Glomerular visceral epithelial cell (primary cell): ENCODE results near the gene PPP3CB.

Experiments used
- DNase-seq: peaks from one replicate; pipeline ENCODE4 v3.0.0-alpha.2; 2016; ENCODE audit errors: extremely low spot score

The PPP3CB gene

GRCh38 chr10:73480158-73480557 is 15.7 kb downstream of the PPP3CB start:
- DNase-seq: peak; percentile 58

DNA sequence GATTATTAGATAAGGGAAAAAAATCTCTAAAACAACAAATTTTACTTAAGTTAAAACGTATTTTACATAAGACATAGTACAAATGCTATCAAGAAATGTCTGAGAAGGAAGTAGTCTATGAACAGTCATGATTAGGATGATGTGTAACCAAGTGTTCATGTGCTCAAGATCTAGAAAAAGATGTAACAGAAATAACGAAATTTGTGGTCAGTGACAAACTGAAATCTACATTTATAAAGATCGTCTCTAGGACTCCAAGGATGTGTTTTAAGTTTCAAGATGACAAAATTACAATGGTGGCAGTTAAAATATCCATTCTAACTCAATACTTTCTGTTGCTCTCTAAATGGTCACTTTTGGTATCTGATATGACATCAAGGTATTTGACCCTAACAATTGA is 17.2 kb downstream of the PPP3CB start:
- DNase-seq: no peak

GRCh38 chr10:73471226-73471625 is 24.6 kb downstream of the PPP3CB start:
- DNase-seq: no peak

- no peak for DNase-seq
Measured at GRCh38 chr10:73469579-73469978, 26.2 kb downstream of the PPP3CB start.

DNA sequence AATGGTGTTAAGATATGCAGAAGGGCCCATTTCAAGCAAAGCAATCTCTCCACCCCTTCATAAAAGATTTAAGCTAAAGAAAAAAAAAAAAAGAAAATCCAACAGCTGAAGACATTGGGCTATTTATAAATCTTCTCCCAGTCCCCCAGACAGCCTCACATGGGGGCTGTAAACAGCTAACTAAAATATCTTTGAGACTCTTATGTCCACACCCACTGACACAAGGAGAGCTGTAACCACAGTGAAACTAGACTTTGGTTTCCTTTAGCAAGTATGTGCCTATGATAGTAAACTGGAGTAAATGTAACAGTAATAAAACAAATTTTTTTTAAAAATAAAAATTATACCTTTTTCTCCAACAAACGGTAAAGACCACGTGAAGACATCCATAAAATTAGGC is 28.6 kb downstream of the PPP3CB start:
- no peak for DNase-seq

DNA sequence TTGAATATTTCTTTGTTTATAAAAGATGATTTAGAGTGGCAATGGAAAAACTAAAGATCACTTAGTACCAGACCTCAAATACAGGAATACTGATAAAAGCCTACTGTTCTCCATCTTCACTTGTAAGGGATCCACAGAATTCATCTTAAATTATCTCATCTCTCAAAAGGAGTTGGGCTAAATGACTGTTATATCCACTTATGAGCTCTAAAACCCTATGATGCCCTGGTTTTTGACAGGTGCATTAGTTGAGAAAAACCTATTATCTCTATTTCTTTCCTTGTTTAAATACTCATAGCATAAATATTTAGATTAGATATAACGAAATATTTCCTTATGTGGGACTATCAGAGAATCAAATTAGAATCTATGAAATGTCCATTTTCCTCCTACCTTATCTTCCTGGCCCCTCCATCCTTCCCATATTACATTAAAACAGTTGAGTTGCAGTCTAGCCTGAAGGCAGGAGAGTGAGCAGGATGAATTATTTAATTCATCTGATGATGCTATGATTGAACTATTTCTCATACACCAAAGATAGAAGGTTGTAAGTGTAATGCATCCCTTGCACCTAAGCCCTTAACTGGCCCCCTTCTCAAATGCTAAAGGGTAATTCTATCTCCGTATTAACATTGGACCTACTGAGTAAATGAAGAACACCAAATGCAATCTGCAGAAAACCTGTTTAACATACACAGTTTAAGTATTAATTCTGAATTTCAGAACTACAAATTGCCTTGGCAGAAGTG is 29.7 kb downstream of the PPP3CB start:
- DNase-seq: no peak

DNA sequence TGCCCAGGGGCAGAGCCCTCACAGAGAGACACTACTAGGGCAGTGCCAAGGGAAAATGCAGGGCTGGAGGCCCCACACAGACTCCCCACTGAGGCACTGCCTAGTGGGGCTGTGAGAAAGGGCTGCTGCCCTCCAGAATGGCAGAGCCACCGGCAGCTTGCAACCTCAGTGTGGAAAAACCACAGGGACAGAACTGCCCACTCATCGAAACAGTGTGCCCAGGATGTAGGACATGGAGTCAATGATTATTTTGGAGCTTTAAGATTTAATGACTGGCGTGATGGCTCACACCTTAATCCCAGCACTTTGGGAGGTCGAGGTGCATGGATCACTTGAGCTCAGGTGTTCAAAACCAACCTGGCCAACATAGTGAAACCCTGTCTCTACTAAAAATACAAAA is 34.9 kb downstream of the PPP3CB start:
- no peak for DNase-seq

DNA sequence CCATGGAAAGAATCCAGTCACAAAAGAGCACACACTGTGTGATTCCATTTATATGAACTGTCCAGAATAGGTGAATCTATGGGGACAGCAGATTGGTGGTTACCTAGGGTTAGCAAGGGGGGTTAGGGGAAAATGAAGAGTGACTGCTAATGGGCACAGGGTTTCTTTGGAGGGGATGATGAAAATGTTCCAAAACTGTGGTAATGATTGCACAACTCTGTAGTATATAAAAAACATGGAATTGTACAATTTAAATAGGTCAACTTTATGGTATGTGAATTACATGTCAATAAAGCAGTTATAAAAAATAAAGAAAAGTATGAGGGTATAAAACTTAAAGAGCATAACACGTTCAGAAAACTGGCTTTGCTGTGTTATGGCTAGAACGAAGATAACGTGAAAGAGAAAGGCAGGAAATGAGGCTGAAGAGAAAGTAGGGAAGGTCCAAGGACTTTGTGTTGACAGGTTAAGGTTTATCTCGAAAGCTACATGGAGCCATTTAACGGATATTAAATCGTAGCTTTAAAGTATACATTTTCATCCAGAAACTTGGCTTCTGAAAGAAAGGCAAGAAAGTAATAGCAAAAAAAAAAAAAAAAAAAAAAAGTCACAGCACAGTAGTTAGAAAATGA is 36.0 kb downstream of the PPP3CB start:
- DNase-seq: no peak

GRCh38 chr10:73456187-73456890 is 39.5 kb downstream of the PPP3CB start:
- no peak for DNase-seq

DNA sequence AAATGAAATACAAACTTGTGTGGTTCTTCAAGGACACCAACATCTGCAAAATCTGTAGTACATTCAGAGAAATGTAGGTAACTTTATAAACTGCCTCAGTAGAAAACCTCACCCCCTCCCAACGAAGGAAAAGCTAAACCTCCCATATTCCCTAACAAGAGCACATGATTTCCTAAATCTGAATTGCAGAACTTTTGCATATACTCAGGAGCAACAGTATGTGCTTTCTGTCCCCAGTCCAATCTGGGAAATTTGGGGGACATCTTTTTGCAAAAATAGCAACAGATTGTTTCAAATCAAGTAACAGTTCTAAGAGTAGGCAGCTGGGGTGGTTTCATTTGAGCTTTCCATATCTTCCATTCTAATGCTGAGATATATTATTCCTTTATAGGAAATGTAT is 46.7 kb downstream of the PPP3CB start:
- DNase-seq: no peak

- DNase-seq: no peak
Measured at GRCh38 chr10:73448384-73448783, 47.4 kb downstream of the PPP3CB start.

DNA sequence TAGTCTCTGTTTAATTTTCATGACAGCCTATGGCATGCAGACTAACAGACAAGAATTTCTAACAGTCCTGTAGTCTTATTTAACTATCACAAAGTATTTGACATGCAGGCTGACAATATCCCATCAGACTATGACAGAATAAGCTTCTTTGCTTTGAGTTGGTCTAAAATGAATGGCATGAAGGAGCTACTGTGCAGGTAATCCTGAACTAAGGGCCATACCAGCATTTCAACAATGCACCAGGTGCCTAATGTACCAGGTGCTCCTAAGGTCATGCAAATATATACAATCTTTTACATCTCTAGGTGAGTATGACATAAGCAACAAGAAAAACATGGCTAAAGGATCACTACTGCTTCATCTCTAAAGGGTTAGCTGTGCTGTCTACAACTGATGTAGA is 48.9 kb downstream of the PPP3CB start:
- no peak for DNase-seq

- no peak for DNase-seq
Measured at GRCh38 chr10:73444457-73444856, 51.4 kb downstream of the PPP3CB start.

DNA sequence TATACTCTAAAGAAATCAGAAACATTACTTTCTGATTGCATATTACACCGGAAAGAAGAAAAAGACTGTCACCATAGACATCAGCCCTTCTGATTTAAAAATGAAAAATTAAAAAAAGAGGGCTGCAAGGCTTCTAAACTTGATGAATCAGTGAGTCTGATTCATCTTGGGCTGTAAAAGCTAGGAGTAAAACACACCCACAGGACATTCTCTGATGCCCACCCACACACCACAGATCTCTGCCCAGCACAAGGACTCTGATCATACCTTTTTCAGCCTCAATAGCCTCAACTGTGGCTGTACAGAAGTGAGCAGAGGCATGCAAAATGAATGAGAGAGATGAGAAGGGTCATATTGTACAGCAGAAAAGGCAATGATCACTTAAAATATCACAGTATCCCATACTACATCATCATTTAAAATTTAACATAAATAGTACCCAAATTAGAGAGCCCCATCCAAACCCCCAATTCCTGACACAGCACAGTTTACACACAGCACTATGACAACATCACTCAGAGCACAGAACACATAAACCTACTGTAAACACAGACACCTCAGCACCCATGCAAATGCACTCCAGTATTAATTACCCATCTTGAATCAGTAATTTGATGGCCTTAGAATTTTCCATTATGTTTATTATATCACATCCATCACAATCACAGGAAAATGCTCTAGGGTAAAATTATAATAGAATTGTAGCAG is 56.1 kb downstream of the PPP3CB start:
- DNase-seq: peak; percentile 51

- no peak for DNase-seq
Measured at GRCh38 chr10:73439055-73439454, 56.8 kb downstream of the PPP3CB start.

DNA sequence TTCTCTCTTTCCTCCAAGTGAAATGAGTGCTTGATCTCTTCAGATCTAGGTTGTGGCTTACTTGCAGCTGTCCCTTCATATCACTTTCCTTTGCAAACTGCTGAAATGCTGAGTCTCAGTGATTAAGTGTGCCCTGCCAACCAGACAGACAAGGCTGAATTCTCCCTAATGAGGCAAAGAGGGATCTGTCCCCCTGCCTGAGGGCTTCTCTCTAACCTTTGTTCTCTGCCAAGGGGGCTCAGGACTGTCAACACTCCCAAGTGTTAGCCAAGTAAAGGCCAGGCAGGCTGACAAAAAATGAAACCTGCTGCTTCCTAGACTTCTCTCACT is 62.3 kb downstream of the PPP3CB start, which contains the start of gene MSS51:
Gene MSS51, minus strand, starts transcription at position 24 of the 330 bp plus-strand sequence. CDS start 5,277 bp downstream, outside the sequence.
- DNase-seq: no peak

- DNase-seq: no peak
Measured at GRCh38 chr10:73432646-73433537, 62.9 kb downstream of the PPP3CB start.

- DNase-seq: no peak
Measured at GRCh38 chr10:73426318-73426717, 69.5 kb downstream of the PPP3CB start.

- DNase-seq: no peak
Measured at GRCh38 chr10:73424478-73424877, 71.3 kb downstream of the PPP3CB start.

DNA sequence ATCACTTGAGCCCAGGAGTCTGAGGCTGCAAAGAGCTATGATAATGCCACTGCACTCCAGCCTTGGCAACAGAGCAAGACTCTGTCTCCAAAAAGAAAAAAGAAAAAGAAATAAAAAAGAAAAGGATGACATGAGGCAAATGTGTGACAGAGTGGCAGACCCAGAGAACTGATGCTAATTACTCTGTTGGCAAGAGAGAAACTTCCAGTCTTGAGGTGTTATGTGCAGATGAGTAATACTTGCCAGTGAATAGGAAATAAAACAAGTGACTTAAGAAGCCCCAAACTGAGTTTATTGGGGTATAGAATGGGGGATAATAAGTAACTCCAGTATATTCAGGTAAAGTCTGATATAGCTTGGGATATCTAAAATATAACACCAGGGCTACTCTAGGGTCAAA is 72.5 kb downstream of the PPP3CB start:
- no peak for DNase-seq

GRCh38 chr10:73416571-73416970 is 79.3 kb downstream of the PPP3CB start:
- DNase-seq: no peak
